Neuron (in vitro differentiated cells): ENCODE measurements around the gene CDK19.

ENCODE experiments used
- H2AFZ ChIP-seq: one replicate; pipeline ENCODE4 v1.6.1; 2013; ENCODE audit warnings: low read depth, mild to moderate bottlenecking, inconsistent platforms, low read length, moderate library complexity
- H3K27me3 ChIP-seq: one replicate; pipeline ENCODE4 v1.6.1; 2013; ENCODE audit warnings: low read length; ENCODE audit not compliant: insufficient read depth
- H3K36me3 ChIP-seq: one replicate; pipeline ENCODE4 v1.6.1; 2013; ENCODE audit warnings: low read length; ENCODE audit not compliant: insufficient read depth
- H3K4me1 ChIP-seq: one replicate; pipeline ENCODE4 v1.6.1; 2013; ENCODE audit warnings: low read length; ENCODE audit not compliant: insufficient read depth
- H3K4me3 ChIP-seq: 2 replicates; pipeline ENCODE4 v1.5.1; 2013; ENCODE audit warnings: mild to moderate bottlenecking, low read length, moderate library complexity
- H3K9me3 ChIP-seq: one replicate; pipeline ENCODE4 v1.6.1; 2013; ENCODE audit warnings: low read length

CDK19 gene

DNA sequence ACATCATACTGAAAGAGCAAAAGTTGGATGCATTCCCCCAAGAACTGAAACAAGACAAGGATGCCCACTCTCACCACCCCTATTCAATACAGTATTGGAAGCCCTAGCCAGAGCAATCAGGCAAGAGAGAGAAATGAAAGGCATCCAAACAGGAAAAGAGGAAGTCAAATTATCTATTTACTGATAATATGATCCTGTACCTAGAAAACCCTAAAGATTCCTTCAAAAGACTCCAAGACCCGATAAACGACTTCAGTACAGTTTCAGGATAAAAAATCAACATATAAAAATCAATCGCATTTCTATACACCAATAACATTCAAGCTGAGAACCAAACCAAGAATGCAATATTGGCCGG lies 14.5 kb downstream of the CDK19 start:
- Histone ChIP-seq H3K36me3 (peaks cover 1% of the 10 kb centered on the region), H3K4me1 (no peaks in the 10 kb centered on the region), H2AFZ (no peak overlapping the region), H3K27me3 (no peaks in the 10 kb centered on the region), H3K4me3 (no peak overlapping the region), H3K9me3 (peaks cover 6% of the 10 kb centered on the region)

GRCh38 chr6:110800196-110800838 lies 15.0 kb downstream of the CDK19 start:
- H3K4me1 ChIP-seq: no peaks in the 10 kb centered on the region
- peaks cover 6% of the 10 kb centered on the region for H3K9me3 ChIP-seq

DNA sequence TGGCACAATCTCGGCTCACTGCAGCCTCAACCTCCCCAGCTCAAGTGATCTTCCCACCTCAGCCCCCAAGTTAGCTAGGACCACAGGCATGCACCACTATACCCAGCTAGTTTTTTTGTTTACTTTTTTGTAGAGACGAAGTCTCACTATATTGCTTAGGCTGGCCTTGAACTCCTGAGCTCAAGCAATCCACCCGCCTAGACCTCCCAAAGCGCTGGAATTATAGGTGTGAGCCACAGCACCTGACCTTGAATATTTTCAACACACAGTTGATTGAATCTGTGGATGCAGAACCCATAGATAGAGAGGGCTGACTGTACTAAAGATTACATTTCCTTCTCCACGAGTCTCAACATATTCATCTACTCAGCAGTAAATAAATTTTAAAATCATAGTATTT lies 15.6 kb downstream of the CDK19 start:
- Histone ChIP-seq H3K9me3 (peaks cover 6% of the 10 kb centered on the region), H3K4me1 (no peaks in the 10 kb centered on the region), H3K27me3 (no peaks in the 10 kb centered on the region), H2AFZ (no peak overlapping the region), H3K36me3 (no peaks in the 10 kb centered on the region), H3K4me3 (no peak overlapping the region)

More at GRCh38 chr6:110800196-110800838, 15.0 kb downstream of the CDK19 start:
- Histone ChIP-seq H3K27me3 (no peaks in the 10 kb centered on the region), H3K4me3 (no peak overlapping the region), H2AFZ (no peak overlapping the region), H3K36me3 (no peaks in the 10 kb centered on the region)

DNA sequence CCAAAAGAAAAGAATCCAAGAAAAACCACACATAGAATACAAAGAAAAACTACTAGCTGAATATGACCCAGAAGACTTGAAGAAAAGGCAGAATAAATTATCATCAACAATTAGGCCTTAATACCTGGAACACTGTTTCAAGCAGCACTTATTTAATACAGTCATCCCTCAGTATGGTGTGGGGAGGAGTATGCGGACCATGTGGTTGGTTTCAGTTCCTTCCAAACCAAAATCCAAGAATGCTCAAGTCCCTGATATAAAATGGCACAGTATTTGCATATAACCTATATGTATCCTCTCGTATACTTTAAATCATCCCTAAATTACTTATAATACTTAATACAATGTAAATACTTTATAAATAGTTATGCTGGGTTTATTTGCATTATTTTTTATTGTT lies 16.1 kb downstream of the CDK19 start:
- Histone ChIP-seq H2AFZ (no peak overlapping the region), H3K36me3 (no peaks in the 10 kb centered on the region), H3K4me1 (no peaks in the 10 kb centered on the region), H3K27me3 (no peaks in the 10 kb centered on the region), H3K4me3 (no peak overlapping the region), H3K9me3 (peaks cover 6% of the 10 kb centered on the region)

GRCh38 chr6:110795271-110795670 lies 20.0 kb downstream of the CDK19 start:
- no peak overlapping the region for H2AFZ ChIP-seq
- H3K4me1 ChIP-seq: no peaks in the 10 kb centered on the region
- H3K36me3 ChIP-seq: no peaks in the 10 kb centered on the region
- no peaks in the 10 kb centered on the region for H3K27me3 ChIP-seq
- H3K4me3 ChIP-seq: no peak overlapping the region
- H3K9me3 ChIP-seq: no peaks in the 10 kb centered on the region

DNA sequence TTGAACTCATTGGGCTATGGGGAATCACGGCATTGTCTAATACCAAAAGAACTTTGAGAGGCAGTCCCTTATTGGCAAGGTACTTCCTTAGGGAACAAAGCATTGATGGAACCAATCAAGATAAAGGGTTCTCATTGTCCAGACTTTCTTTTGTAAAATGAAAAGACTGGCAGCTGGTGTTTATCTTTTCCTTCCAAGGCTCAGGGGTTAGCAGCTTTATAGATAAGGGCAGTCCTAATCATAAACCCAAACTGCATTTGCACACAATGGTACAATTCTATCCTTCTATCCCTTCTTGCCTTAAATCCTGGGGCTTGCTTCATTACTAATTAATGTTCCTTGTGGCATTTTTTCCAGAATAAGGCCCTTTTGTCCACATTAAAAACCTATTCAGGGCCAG lies 28.6 kb downstream of the CDK19 start:
- H3K9me3 ChIP-seq: peaks cover 6% of the 10 kb centered on the region
- H2AFZ ChIP-seq: no peak overlapping the region
- no peaks in the 10 kb centered on the region for H3K27me3 ChIP-seq
- peaks cover 1% of the 10 kb centered on the region for H3K36me3 ChIP-seq
- H3K4me1 ChIP-seq: no peaks in the 10 kb centered on the region
- no peak overlapping the region for H3K4me3 ChIP-seq

DNA sequence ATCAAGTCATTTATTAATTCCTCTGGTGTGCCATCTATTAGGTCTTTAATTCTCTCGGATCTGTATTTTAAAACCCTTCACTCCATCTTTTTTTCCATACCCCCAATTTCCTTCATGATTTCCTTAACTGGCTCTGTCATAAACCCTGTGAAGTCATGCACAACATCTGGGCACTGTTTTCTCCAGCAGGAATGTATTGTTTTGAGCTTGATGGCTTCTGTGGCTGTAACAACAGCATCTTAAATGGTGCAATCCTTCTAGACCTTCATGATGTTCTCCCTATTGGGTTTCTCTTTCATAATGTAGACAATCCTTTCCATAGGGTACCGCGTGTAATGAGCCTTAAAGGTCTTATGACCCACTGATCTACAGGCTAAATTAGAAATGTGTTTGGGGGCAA lies 29.0 kb downstream of the CDK19 start:
- Histone ChIP-seq H3K9me3 (peaks cover 6% of the 10 kb centered on the region), H3K36me3 (peaks cover 1% of the 10 kb centered on the region), H3K4me3 (no peak overlapping the region), H3K27me3 (no peaks in the 10 kb centered on the region), H3K4me1 (no peaks in the 10 kb centered on the region), H2AFZ (no peak overlapping the region)

DNA sequence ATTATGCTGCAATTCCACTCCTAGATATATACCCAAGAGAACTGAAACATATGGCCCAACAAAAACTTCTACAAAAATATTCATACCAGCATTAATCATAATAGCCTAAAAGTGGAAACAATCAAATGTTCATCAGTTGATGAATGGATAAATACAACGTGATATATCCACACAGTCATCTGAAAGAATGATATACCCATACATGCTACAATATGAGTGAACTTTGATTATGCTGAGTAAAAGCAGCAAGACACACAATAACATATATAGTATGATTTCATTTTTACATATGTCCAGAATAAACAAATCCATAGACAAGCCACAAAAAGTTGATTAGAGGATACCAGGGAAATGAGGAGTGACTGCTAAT lies 30.7 kb downstream of the CDK19 start:
- Histone ChIP-seq H2AFZ (no peak overlapping the region), H3K4me1 (no peaks in the 10 kb centered on the region), H3K9me3 (peaks cover 6% of the 10 kb centered on the region), H3K27me3 (no peaks in the 10 kb centered on the region), H3K4me3 (no peak overlapping the region), H3K36me3 (peaks cover 1% of the 10 kb centered on the region)

GRCh38 chr6:110781522-110782214 lies 33.6 kb downstream of the CDK19 start:
- Histone ChIP-seq H3K36me3 (peaks cover 14% of the 10 kb centered on the region), H3K4me3 (no peak overlapping the region), H3K4me1 (no peaks in the 10 kb centered on the region), H3K27me3 (no peaks in the 10 kb centered on the region), H3K9me3 (peaks cover 2% of the 10 kb centered on the region), H2AFZ (no peak overlapping the region)

- H3K4me1 ChIP-seq: no peaks in the 10 kb centered on the region
- H2AFZ ChIP-seq: no peak overlapping the region
- H3K9me3 ChIP-seq: no peaks in the 10 kb centered on the region
- peaks cover 12% of the 10 kb centered on the region for H3K36me3 ChIP-seq
- H3K27me3 ChIP-seq: no peaks in the 10 kb centered on the region
- H3K4me3 ChIP-seq: no peak overlapping the region
Observed at GRCh38 chr6:110778333-110778732, 36.9 kb downstream of the CDK19 start.

DNA sequence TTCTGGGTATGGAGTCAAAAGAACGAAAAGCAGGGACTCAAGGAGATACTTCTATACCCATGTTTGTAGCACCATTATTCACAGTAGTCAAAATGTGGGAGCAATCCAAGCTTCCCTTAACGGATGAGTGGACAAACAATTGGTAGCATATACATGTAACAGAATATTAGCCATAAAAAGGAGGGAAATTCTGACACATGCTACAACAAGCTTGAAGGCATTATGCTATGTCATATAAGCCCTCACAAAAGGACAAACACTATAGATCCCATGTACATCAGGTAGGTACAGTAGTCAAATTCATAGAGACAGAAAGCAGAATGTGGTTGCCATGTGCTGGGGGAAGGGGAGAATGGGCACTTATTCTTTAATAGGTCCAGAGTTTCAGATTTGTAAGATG lies 37.6 kb downstream of the CDK19 start:
- H3K27me3 ChIP-seq: no peaks in the 10 kb centered on the region
- no peaks in the 10 kb centered on the region for H3K9me3 ChIP-seq
- peaks cover 14% of the 10 kb centered on the region for H3K36me3 ChIP-seq
- no peaks in the 10 kb centered on the region for H3K4me1 ChIP-seq
- no peak overlapping the region for H3K4me3 ChIP-seq
- no peak overlapping the region for H2AFZ ChIP-seq

GRCh38 chr6:110776413-110776812 lies 38.9 kb downstream of the CDK19 start:
- Histone ChIP-seq H3K4me1 (no peaks in the 10 kb centered on the region), H3K9me3 (peaks cover 4% of the 10 kb centered on the region), H3K4me3 (no peak overlapping the region), H2AFZ (no peak overlapping the region), H3K27me3 (no peaks in the 10 kb centered on the region), H3K36me3 (peaks cover 21% of the 10 kb centered on the region)

- no peak overlapping the region for H2AFZ ChIP-seq
- no peaks in the 10 kb centered on the region for H3K4me1 ChIP-seq
- no peaks in the 10 kb centered on the region for H3K27me3 ChIP-seq
- H3K9me3 ChIP-seq: peaks cover 18% of the 10 kb centered on the region
- H3K4me3 ChIP-seq: no peak overlapping the region
- H3K36me3 ChIP-seq: peaks cover 19% of the 10 kb centered on the region
Observed at GRCh38 chr6:110769923-110770322, 45.3 kb downstream of the CDK19 start.

GRCh38 chr6:110768057-110768456 lies 47.2 kb downstream of the CDK19 start:
- Histone ChIP-seq H3K4me3 (no peak overlapping the region), H2AFZ (no peak overlapping the region), H3K9me3 (peaks cover 18% of the 10 kb centered on the region), H3K36me3 (peaks cover 19% of the 10 kb centered on the region), H3K4me1 (no peaks in the 10 kb centered on the region), H3K27me3 (no peaks in the 10 kb centered on the region)
